Measurements from ENCODE around the gene MYO3A.

DNA sequence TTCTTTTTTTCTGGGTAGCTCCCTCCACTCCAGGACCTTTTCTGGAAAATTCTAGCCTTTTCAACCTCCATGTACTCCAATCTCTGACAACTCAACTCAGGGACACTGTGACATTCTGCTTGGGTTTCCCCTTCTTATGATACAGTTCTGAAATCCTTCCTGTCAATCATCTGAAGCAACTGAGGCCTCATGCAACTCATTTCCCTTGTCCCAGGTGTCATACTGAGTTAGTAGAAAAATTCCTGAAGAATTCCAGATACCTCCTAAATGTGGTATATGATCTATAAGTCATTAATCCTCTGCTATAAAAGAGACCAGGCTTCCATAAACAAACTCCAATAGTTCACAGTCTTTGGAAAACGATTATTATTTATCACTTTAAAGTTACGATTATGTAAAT, 43.0 kb upstream of the MYO3A start:
- TF ChIP-seq, protein P1, sequence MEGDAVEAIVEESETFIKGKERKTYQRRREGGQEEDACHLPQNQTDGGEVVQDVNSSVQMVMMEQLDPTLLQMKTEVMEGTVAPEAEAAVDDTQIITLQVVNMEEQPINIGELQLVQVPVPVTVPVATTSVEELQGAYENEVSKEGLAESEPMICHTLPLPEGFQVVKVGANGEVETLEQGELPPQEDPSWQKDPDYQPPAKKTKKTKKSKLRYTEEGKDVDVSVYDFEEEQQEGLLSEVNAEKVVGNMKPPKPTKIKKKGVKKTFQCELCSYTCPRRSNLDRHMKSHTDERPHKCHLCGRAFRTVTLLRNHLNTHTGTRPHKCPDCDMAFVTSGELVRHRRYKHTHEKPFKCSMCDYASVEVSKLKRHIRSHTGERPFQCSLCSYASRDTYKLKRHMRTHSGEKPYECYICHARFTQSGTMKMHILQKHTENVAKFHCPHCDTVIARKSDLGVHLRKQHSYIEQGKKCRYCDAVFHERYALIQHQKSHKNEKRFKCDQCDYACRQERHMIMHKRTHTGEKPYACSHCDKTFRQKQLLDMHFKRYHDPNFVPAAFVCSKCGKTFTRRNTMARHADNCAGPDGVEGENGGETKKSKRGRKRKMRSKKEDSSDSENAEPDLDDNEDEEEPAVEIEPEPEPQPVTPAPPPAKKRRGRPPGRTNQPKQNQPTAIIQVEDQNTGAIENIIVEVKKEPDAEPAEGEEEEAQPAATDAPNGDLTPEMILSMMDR (conservative IDR thresholded peaks at IDR 0.05 in 1 of 2, IDR thresholded peaks at IDR 0.05 in 1 of 2; ENCODE audit: low read depth in 1 of 2, low read length in 2 of 2) = no peak
- no peak for TF ChIP-seq EZH2 (IDR thresholded peaks at IDR 0.05; ENCODE audit: low read length, missing control alignments)

Data from fibroblast of lung (primary cell).